ENCODE measurements around the gene GALNT17.

The GALNT17 gene

DNA sequence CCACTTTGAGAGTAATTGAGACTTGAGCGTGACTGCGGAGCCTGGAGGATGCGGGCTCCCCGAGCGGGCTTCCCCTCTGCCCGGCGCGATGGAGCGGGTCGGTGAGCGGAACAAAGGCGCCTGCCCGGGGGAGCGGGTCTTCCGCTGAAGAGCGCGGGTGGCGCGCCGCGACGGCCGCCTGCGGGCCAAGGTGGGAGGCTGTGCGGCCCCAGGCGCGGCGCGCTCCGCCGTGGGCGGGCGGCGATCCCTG is at the start of gene GALNT17:
Gene GALNT17 (plus strand): TSS at position 18 of the 250 bp plus-strand sequence.
- Histone ChIP-seq H3K9ac (peak within 1 kb of the TSS; percentile 77), H3K4me3 (peak within 1 kb of the TSS; percentile 86), H4K20me1 (peaks cover 26% of the 10 kb centered on the region), H3K27ac (peak within 1 kb of the TSS; percentile 66), H3K27me3 (peaks cover 23% of the 10 kb centered on the region), H3K4me1 (peaks cover 12% of the 10 kb centered on the region), H3K36me3 (no peaks in the 10 kb centered on the region), H3K4me2 (peak within 1 kb of the TSS; percentile 97), H3K9me3 (no peaks in the 10 kb centered on the region)
- TF ChIP-seq Cebpa-rat (IDR thresholded peaks at IDR 0.05) = no peak

DNA sequence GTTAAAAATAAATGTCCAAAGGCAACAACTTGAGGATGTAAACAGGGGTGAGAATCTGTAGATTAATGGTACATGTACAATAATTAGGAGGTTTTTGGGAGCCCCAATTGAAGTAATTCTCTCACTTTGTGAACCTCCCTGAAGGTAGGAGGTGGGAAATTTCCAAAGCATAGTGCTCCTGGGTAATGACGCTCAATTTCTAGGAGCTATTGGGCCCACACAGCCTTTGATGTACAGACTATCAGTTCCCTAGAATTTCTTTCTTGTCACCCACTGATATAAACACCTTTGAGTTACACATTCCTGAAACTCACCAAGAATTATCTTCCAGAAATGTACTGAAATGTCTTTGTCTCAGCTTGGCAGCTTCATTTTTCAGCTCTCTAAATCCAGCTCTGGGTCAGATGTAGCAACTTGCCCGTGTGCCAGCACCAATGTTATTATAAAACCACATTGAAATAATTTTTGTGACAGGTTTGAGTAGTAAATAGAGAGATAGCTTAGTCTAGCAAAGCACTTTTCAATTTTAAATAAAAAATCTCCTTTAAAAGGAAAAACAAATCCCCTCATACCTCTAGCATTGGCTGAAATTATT is 36.6 kb upstream of the GALNT17 start:
- no peak overlapping the region for H3K27ac ChIP-seq
- H4K20me1 ChIP-seq = no peaks in the 10 kb centered on the region

GRCh38 chr7:71096351-71096750 is 35.6 kb upstream of the GALNT17 start:
- no peak overlapping the region for H3K9ac ChIP-seq
- no peak overlapping the region for H3K27ac ChIP-seq
- H4K20me1 ChIP-seq = no peaks in the 10 kb centered on the region
- H3K36me3 ChIP-seq = no peaks in the 10 kb centered on the region
- no peaks in the 10 kb centered on the region for H3K27me3 ChIP-seq
- no peak overlapping the region for H3K4me3 ChIP-seq
- peaks cover 9% of the 10 kb centered on the region; the same call in 1 of the 2 replicates for H3K9me3 ChIP-seq
- H3K4me2 ChIP-seq = no peak overlapping the region
- H3K4me1 ChIP-seq = no peaks in the 10 kb centered on the region
- TF ChIP-seq Cebpa-rat (IDR thresholded peaks at IDR 0.05) = no peak

More for the DNA sequence above, 36.6 kb upstream of the GALNT17 start:
- no peaks in the 10 kb centered on the region for H3K4me1 ChIP-seq
- H3K36me3 ChIP-seq = no peaks in the 10 kb centered on the region
- H3K4me3 ChIP-seq = no peak overlapping the region
- H3K27me3 ChIP-seq = no peaks in the 10 kb centered on the region
- TF ChIP-seq Cebpa-rat (IDR thresholded peaks at IDR 0.05) = no peak
- H3K9me3 ChIP-seq = peaks cover 11% of the 10 kb centered on the region; the same call in 1 of the 2 replicates
- no peak overlapping the region for H3K9ac ChIP-seq
- H3K4me2 ChIP-seq = no peak overlapping the region

GRCh38 chr7:71106226-71106625 is 25.7 kb upstream of the GALNT17 start:
- Histone ChIP-seq H3K4me3 (no peak overlapping the region), H3K36me3 (no peaks in the 10 kb centered on the region), H3K27ac (no peak overlapping the region), H3K9me3 (peaks cover 5% of the 10 kb centered on the region), H3K4me2 (no peak overlapping the region), H3K27me3 (no peaks in the 10 kb centered on the region), H3K9ac (no peak overlapping the region), H4K20me1 (no peaks in the 10 kb centered on the region), H3K4me1 (peaks cover 9% of the 10 kb centered on the region)
- TF ChIP-seq Cebpa-rat (IDR thresholded peaks at IDR 0.05) = no peak

DNA sequence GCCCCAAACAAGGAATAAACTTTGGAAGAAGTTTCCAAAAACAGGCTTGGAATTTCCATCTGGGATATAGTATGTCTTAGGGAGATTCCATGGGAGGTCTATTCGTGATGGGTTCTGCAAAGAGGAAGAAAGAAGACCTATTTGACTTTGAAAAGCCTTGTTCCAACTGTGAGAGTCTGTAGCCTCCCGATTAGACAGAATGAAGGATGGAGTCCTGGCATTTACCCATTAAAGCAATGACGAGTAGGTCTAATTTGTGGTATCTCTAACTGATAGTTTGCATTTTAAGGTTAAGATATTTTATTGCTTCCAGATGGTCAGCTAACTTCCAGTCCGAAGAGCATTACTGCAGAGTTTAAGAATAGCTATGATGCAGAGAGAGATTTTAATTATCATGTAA is 19.5 kb upstream of the GALNT17 start:
- no peak overlapping the region for H3K9ac ChIP-seq
- H3K4me3 ChIP-seq = no peak overlapping the region
- TF ChIP-seq Cebpa-rat (IDR thresholded peaks at IDR 0.05) = no peak
- no peaks in the 10 kb centered on the region for H4K20me1 ChIP-seq
- H3K27me3 ChIP-seq = no peaks in the 10 kb centered on the region
- H3K36me3 ChIP-seq = no peaks in the 10 kb centered on the region
- no peak overlapping the region for H3K4me2 ChIP-seq
- H3K27ac ChIP-seq = no peak overlapping the region
- H3K4me1 ChIP-seq = peaks cover 9% of the 10 kb centered on the region
- H3K9me3 ChIP-seq = peaks cover 11% of the 10 kb centered on the region

GRCh38 chr7:71120096-71120495 is 11.8 kb upstream of the GALNT17 start:
- no peaks in the 10 kb centered on the region for H4K20me1 ChIP-seq
- H3K4me2 ChIP-seq = no peak overlapping the region
- no peak overlapping the region for H3K9ac ChIP-seq
- H3K9me3 ChIP-seq = no peaks in the 10 kb centered on the region
- TF ChIP-seq Cebpa-rat (IDR thresholded peaks at IDR 0.05) = no peak
- H3K4me1 ChIP-seq = no peaks in the 10 kb centered on the region
- no peaks in the 10 kb centered on the region for H3K27me3 ChIP-seq
- H3K27ac ChIP-seq = no peak overlapping the region
- H3K4me3 ChIP-seq = no peak overlapping the region
- H3K36me3 ChIP-seq = no peaks in the 10 kb centered on the region

DNA sequence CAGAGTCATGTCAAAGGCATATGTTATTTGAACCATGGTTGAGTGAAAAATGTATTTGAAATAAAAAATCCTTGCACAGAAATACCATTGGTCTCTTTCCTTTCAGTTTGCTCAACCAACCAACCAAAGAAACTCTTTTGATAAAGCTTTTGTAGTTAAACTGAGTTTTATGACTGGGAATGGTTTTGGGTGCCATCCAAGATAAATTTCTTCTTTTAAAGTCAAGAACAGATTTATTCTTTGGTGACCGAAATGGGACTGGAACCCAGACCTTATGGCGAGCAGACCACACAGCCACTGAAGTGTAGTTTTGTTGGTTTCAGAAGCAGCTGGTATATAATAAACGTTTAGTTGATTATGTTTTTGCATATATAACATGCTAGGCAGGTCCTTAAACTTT is 2.8 kb upstream of the GALNT17 start:
- H3K4me2 ChIP-seq = no peak overlapping the region

GRCh38 chr7:71130031-71130679 is 1.8 kb upstream of the GALNT17 start:
- Histone ChIP-seq H4K20me1 (peaks cover 24% of the 10 kb centered on the region), H3K9me3 (no peaks in the 10 kb centered on the region), H3K36me3 (no peaks in the 10 kb centered on the region), H3K4me1 (peaks cover 12% of the 10 kb centered on the region), H3K9ac (no peak overlapping the region), H3K27ac (no peak overlapping the region), H3K4me3 (no peak overlapping the region), H3K4me2 (peak overlapping the region; percentile 97; the same call in 1 of the 2 replicates), H3K27me3 (peaks cover 23% of the 10 kb centered on the region)
- TF ChIP-seq Cebpa-rat (IDR thresholded peaks at IDR 0.05) = no peak

More for the DNA sequence above, 2.8 kb upstream of the GALNT17 start:
- H3K27ac ChIP-seq = no peak overlapping the region
- H3K27me3 ChIP-seq = peaks cover 23% of the 10 kb centered on the region
- no peaks in the 10 kb centered on the region for H3K36me3 ChIP-seq
- TF ChIP-seq Cebpa-rat (IDR thresholded peaks at IDR 0.05) = no peak
- H3K4me1 ChIP-seq = peaks cover 12% of the 10 kb centered on the region
- no peak overlapping the region for H3K4me3 ChIP-seq
- H3K9ac ChIP-seq = no peak overlapping the region
- H3K9me3 ChIP-seq = no peaks in the 10 kb centered on the region
- peaks cover 18% of the 10 kb centered on the region for H4K20me1 ChIP-seq

DNA sequence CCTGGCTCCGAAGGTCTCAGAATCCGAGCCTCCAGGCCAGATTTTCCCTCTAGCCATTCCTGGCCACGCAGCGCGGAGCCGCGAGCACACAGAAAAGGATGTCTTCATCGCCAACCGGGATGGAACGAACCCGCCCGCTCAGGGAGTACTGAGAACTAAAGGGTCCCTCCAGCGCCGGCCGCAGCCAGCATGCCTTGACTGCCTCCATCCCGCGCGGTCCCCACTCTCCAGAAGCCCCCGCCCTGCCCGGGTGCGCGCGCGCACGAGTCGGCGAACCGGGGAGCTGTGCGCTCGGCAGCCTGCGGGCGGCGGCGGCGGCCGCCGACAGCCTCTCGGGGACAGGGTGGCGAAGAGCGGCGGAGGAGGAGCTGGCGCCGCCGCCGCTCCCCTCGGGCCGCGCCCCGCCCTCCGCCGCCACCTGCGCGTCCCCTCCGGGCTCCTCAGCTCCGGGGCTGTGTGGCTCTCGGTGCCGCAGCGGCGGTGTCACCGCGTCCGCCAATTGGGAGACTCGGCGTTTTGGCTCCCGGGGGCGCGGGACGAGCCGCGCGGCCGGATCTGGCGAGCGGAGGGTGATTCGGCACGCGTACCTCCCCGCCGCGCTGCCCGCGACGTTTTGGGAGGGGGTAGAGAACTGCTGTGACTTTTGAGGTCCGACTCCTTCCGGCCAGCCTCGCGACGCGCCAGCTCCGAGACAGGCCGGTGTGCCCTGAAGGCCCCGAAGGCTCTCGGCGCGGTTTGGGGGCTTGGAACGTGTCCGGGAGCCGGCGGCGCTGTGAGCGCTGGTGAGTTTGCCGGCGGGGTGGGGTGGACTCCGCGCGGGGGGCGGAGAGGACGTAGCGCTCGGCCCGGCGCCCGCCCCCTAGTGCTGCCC is 453 bp upstream of the GALNT17 start:
- H4K20me1 ChIP-seq = peaks cover 26% of the 10 kb centered on the region
- H3K9ac ChIP-seq = peak overlapping the region; percentile 77
- H3K4me1 ChIP-seq = peaks cover 12% of the 10 kb centered on the region
- no peak for TF ChIP-seq Cebpa-rat (IDR thresholded peaks at IDR 0.05)
- peaks cover 23% of the 10 kb centered on the region for H3K27me3 ChIP-seq
- peak overlapping the region; percentile 66 for H3K27ac ChIP-seq
- H3K36me3 ChIP-seq = no peaks in the 10 kb centered on the region
- no peaks in the 10 kb centered on the region for H3K9me3 ChIP-seq
- H3K4me2 ChIP-seq = peak overlapping the region; percentile 97
- H3K4me3 ChIP-seq = peak overlapping the region; percentile 86
